SK-N-MC (cell line): ENCODE data around the gene ZMIZ2.

ENCODE experiments used
- DNase-seq: peaks from one replicate; pipeline ENCODE4 v3.0.0-alpha.2; 2011; ENCODE audit warnings: low read depth, low spot score
- H3K27ac ChIP-seq: fragments of 200-600 bp; sonication (generic); 2 replicates; pipeline ENCODE4 v1.5.1; 2016; ENCODE audit warnings: mixed run types
- H3K36me3 ChIP-seq: fragments of 200-600 bp; sonication (generic); 2 replicates; pipeline ENCODE4 v1.6.1; 2017; ENCODE audit warnings: antibody characterized with exemption, low read length, mixed read lengths; ENCODE audit not compliant: insufficient read depth
- H3K4me3 ChIP-seq: fragments of 200-600 bp; sonication (generic); 2 replicates; pipeline ENCODE4 v1.5.1; 2016
- H3K9ac ChIP-seq: fragments of 200-600 bp; sonication (generic); 2 replicates; pipeline ENCODE4 v1.8.0; 2017; ENCODE audit warnings: mixed run types, mixed read lengths; ENCODE audit not compliant: insufficient read length
- H3K9me3 ChIP-seq: fragments of 200-600 bp; sonication (generic); 2 replicates; pipeline ENCODE4 v1.6.1; 2017; ENCODE audit warnings: low read depth, mild to moderate bottlenecking, antibody characterized with exemption, low read length, moderate library complexity, mixed read lengths
- EZH2 ChIP-seq: fragments of 200-600 bp; sonication (generic); IDR thresholded peaks from one replicate; pipeline ENCODE4 v1.6.1; 2017; ENCODE audit warnings: antibody characterized with exemption
- FOXP2 ChIP-seq: optimal IDR thresholded peaks from 2 replicates; pipeline ENCODE3; 2011; ENCODE audit warnings: mild to moderate bottlenecking, moderate library complexity; ENCODE audit not compliant: insufficient read depth; ENCODE audit errors: extremely low read length, control extremely low read depth
- POLR2AphosphoS5 ChIP-seq: IDR thresholded peaks from 2 replicates; pipeline ENCODE4 v1.6.1; 2012; ENCODE audit warnings: mild to moderate bottlenecking, low read depth, low read length, borderline replicate concordance

The ZMIZ2 gene

DNA sequence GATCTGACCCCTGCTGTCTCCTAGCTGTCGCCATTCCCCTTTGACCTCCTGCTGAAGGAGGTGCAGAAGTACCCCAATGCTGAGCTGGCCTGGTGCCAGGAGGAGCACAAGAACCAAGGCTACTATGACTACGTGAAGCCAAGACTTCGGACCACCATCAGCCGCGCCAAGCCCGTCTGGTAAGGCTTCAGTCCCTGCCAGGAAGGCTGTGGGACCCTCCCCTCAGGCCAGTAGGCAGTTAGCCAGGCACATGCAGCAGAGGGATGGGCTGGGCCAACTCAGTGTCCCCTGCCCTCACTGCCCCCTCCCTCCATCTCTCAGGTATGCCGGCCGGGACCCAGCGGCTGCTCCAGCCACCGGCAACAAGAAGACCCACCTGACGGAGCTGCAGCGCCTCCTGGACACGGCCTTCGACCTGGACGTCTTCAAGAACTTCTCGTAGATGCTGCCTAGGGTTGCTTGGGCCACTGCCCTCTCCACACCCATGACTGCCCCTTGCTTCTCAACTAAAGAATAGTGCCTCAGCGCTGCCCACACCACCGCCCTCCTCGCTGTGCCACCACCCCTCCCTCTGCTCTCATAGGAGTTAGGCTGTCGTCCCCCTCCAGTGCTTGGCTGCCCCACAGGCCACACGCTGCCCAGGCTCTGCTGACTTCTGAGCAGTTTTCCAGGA lies 41.0 kb upstream of the ZMIZ2 start:
- TF ChIP-seq EZH2 (no peak), POLR2AphosphoS5 (no peak), FOXP2 (no peak)
- no peak overlapping the region for H3K27ac ChIP-seq

DNA sequence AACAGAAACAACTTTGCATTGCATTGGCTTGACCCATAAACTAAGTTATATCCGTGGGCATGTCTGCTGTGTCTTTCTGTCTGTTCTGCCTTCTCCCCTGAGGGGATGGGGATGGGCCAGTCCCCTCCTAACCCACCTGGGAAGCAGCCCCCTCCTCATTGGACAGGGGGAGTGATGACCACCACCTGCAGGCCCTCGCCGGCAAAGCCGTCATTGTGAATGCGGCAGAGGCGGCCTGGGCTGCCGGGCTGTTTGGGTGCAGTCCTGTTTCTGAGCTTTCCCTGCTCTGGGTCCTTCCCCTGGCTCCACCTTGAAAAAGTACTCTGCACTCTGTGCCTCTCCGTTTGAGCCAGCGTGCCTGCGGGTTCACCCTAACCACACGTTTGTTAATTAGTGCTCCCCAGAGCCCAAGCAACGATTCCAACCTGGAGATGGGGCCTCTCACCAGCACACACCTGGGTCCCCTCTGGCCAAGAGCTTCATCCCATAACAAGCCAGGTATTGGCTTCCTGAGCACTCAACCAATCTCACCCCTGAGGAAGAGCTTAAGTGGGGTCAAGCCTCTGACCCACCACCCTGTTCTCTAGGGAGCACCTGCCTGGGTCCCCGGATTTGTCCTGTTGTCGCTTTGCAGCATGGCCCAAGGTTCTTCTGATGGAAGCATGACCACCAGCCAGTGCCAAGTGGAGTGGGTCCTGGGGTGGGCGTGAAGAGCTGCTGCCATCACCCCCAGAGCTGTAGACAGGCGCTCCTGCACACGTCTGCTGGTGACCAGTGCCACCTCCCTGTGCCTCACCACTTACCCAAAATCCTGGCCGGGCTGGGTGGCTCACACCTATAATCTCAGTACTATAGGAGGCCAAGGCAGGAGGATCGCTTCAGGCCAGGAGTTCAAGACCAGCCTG lies 39.4 kb upstream of the ZMIZ2 start:
- TF ChIP-seq FOXP2 (no peak), POLR2AphosphoS5 (no peak), EZH2 (no peak)
- no peak overlapping the region for H3K4me3 ChIP-seq
- no peak overlapping the region for H3K9ac ChIP-seq
- no peak for DNase-seq
- H3K27ac ChIP-seq, result no peak overlapping the region
- H3K36me3 ChIP-seq, result peaks cover 19% of the 10 kb centered on the region; the same call in 1 of the 2 replicates
- H3K9me3 ChIP-seq, result no peaks in the 10 kb centered on the region

More for the DNA sequence above, 41.0 kb upstream of the ZMIZ2 start:
- DNase-seq, result no peak
- Histone ChIP-seq H3K36me3 (peaks cover 27% of the 10 kb centered on the region; the same call in 1 of the 2 replicates), H3K4me3 (no peak overlapping the region), H3K9ac (no peak overlapping the region), H3K9me3 (no peaks in the 10 kb centered on the region)

DNA sequence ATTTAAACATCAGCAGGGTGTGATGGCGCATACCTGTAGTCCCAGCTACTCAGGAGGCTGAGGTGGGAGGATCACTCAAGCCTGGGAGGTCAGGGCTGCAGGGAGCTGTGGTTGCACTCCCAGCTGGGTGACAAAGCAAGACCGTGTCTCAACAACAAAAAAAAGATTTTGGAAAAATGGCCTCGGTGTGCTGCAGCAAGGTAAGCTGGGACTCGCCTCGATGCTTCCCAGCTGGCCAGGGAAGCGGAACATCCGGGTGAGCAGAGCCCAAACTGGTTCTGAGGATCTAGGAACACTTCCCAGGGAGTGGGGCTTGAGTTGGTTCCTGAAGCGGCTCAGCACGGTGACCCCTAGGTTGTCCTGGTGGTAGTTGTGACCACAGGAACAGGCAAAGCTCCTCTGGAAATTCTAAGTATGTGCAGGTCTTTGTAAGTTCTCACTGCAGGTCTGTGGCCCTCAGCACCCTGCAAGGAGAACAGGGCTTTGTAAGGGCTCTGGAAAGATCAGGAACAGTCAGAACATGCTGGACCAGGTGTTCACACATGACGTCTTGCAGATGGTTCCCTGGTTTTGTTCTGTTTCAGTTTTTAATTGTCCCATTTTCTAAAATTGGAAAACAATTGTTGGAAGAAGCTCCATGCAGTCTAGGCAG lies 38.6 kb upstream of the ZMIZ2 start:
- Histone ChIP-seq H3K36me3 (peaks cover 19% of the 10 kb centered on the region; the same call in 1 of the 2 replicates), H3K9me3 (no peaks in the 10 kb centered on the region), H3K27ac (no peak overlapping the region), H3K9ac (no peak overlapping the region), H3K4me3 (no peak overlapping the region)
- TF ChIP-seq POLR2AphosphoS5, result no peak
- TF ChIP-seq EZH2, result no peak
- no peak for TF ChIP-seq FOXP2
- no peak for DNase-seq

GRCh38 chr7:44711528-44711927 lies 37.1 kb upstream of the ZMIZ2 start:
- no peak overlapping the region for H3K9ac ChIP-seq
- TF ChIP-seq POLR2AphosphoS5 (no peak), FOXP2 (no peak), EZH2 (no peak)
- peaks cover 14% of the 10 kb centered on the region; the same call in 1 of the 2 replicates for H3K36me3 ChIP-seq
- no peak overlapping the region for H3K4me3 ChIP-seq
- no peaks in the 10 kb centered on the region for H3K9me3 ChIP-seq
- no peak for DNase-seq
- H3K27ac ChIP-seq, result no peak overlapping the region

- no peak for DNase-seq
- Histone ChIP-seq H3K9me3 (no peaks in the 10 kb centered on the region), H3K9ac (no peak overlapping the region), H3K27ac (no peak overlapping the region), H3K4me3 (no peak overlapping the region), H3K36me3 (peaks cover 14% of the 10 kb centered on the region; the same call in 1 of the 2 replicates)
- no peak for TF ChIP-seq POLR2AphosphoS5
- TF ChIP-seq FOXP2, result no peak
- TF ChIP-seq EZH2, result no peak
Observed at GRCh38 chr7:44712012-44712411, 36.6 kb upstream of the ZMIZ2 start.

DNA sequence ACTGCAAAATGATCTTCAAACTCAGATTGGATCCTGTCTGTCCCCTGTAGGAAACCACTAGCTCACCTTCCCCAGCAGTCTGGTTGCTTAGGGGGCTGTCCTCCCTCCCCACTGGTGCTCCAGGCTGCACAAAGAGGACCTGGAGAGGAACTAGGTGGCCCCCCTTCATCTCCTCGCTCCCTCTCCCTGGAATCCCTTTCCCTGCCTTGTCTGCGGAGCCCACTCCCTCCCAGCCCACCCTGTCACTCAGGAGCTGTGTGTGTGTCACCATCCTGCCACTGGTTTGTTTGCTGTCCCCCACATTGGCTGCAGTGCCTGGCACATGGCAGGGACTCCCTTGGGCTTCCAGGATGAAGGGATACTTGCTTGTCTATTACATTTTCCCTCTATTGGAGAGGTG lies 35.5 kb upstream of the ZMIZ2 start:
- H3K36me3 ChIP-seq, result peaks cover 5% of the 10 kb centered on the region; the same call in 1 of the 2 replicates
- no peak overlapping the region for H3K9ac ChIP-seq
- no peaks in the 10 kb centered on the region for H3K9me3 ChIP-seq
- H3K27ac ChIP-seq, result no peak overlapping the region
- no peak for DNase-seq
- TF ChIP-seq POLR2AphosphoS5 (no peak), EZH2 (no peak), FOXP2 (no peak)
- H3K4me3 ChIP-seq, result no peak overlapping the region

GRCh38 chr7:44713680-44714335 lies 34.8 kb upstream of the ZMIZ2 start:
- Histone ChIP-seq H3K9ac (no peak overlapping the region), H3K36me3 (peaks cover 3% of the 10 kb centered on the region; the same call in 1 of the 2 replicates), H3K9me3 (no peaks in the 10 kb centered on the region), H3K27ac (no peak overlapping the region), H3K4me3 (no peak overlapping the region)
- TF ChIP-seq POLR2AphosphoS5, result no peak
- DNase-seq, result no peak

DNA sequence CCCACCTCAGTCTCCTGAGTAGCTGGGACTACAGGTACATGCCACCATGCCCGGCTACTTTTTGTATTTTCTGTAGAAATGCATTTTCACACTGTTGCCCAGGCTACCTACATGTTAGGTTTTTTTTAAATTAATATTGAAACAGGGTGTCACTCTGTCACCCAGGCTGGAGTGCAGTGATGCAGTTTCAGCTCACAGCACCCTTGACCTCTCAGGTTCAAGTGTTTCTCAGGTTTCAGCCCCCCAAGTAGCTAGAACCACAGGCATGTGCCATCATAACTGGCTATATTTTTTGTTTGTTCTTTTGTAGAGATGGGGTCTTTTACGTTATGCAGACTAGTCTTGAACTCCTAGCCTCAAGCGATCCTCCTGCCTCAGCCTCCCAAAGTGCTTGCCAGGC lies 32.4 kb upstream of the ZMIZ2 start:
- H3K27ac ChIP-seq, result no peak overlapping the region
- TF ChIP-seq EZH2, result no peak
- TF ChIP-seq POLR2AphosphoS5, result no peak
- no peak for TF ChIP-seq FOXP2
- no peaks in the 10 kb centered on the region for H3K9me3 ChIP-seq
- no peak overlapping the region for H3K4me3 ChIP-seq
- H3K36me3 ChIP-seq, result no peaks in the 10 kb centered on the region
- H3K9ac ChIP-seq, result no peak overlapping the region
- DNase-seq, result no peak
